GM21447 (cell line): ENCODE data around the gene RNF223.
"Not testable (repeated sequence)": the region's sequence is repeated elsewhere in the genome, so short reads cannot be mapped to it uniquely, and the experiment has no call there.

Source experiments
- ATAC-seq: cut with Tn5 transposase; IDR thresholded peaks from one replicate; pipeline ENCODE4 v1.9.1; 2021; ENCODE audit not compliant: unreplicated experiment

RNF223 gene

GRCh38 chr1:1110561-1110971 lies 36.5 kb upstream of the RNF223 start:
- no peak for ATAC-seq

GRCh38 chr1:1109743-1110142 lies 35.6 kb upstream of the RNF223 start:
- no peak for ATAC-seq

DNA sequence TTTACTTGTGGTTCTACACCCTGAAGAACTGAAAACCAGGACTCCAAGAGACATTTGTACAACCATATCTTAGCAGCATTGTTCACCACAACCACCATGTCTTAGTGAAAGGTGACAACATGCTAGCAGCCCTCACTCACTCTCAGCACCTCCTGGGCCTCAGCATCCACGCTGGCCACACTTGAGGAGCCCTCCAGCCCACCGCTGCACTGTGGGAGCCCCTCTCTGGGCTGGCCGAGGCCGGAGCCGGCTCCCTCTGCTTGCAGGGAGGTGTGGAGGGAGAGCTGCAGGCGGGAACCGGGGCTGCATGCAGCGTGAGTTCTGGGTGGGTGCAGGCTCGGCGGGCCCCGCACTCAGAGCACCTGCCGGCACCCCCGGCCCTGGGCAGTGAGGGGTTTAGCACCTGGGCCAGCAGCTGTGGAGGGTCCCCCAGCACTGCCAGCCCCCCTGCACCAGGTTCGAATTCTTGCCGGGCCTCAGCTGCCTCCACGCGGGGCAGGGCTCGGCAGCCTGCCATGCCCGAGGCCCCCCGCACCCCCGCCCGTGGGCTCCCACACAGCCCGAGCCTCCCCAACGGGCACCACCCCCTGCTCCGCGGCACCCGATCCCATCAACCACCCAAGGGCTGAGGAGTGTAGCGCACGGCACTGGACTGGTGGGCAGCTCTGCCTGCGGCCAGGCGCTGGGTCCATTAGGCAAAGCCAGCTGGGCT lies 32.6 kb upstream of the RNF223 start:
- ATAC-seq, result no peak

- not testable (repeated sequence) for ATAC-seq
Observed at GRCh38 chr1:1104152-1104551, 30.0 kb upstream of the RNF223 start.

GRCh38 chr1:1101503-1101902 lies 27.4 kb upstream of the RNF223 start:
- ATAC-seq, result no peak

DNA sequence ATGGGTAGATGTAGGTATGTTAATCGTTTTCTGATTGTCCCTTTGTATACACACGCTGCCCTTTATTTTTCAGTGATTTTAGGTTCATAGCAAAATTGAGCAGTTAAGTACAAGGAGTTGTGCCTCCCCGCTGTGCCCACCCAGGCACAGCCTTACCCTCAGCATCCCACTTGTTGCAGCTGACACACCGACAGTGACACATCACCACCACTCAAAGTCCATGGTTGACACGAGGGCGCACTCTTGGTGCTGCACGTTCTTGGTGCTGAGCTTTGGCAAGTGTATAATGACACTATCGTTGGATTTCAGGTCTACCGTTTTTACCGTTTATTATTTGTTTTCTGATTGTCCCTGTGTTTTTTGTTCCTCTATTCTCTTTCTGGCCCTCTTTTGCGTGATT lies 26.2 kb upstream of the RNF223 start:
- ATAC-seq, result no peak

- no peak for ATAC-seq
Observed at GRCh38 chr1:1099506-1100183, 25.5 kb upstream of the RNF223 start.

DNA sequence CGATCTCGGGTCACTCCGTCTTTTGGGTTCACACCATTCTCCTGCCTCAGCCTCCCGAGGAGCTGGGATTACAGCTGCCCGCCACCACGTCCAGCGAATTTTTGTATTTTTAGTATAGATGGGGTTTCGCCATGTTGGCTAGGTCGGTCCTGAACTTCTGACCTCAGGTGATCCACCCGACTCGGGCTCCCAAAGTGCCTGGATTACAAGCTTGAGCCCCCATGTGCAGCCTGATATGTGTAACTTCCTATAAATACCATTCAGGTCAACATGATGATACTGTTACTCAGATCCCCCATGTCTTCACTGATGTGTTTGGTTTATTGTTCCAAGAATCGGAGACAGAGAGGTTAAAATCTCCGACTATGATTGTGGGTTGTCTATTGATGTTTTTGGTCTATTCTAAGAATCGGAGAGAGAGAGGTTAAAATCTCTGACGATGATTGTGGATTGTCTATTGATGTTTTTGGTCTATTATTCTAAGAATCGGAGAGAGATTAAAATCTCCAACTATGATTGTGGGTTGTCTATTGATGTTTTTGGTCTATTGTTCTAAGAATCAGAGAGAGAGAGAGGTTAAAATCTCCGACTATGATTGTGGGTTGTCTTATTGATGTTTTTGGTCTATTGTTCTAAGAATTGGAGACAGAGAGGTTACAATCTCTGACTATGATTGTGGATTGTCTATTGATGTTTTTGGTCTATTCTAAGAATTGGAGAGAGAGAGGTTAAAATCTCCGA lies 24.7 kb upstream of the RNF223 start:
- no peak for ATAC-seq

- not testable (repeated sequence) for ATAC-seq
Observed at GRCh38 chr1:1096136-1096535, 22.0 kb upstream of the RNF223 start.

- no peak for ATAC-seq
Observed at GRCh38 chr1:1094981-1095380, 20.9 kb upstream of the RNF223 start.

GRCh38 chr1:1093610-1093943 lies 19.5 kb upstream of the RNF223 start:
- ATAC-seq, result no peak

DNA sequence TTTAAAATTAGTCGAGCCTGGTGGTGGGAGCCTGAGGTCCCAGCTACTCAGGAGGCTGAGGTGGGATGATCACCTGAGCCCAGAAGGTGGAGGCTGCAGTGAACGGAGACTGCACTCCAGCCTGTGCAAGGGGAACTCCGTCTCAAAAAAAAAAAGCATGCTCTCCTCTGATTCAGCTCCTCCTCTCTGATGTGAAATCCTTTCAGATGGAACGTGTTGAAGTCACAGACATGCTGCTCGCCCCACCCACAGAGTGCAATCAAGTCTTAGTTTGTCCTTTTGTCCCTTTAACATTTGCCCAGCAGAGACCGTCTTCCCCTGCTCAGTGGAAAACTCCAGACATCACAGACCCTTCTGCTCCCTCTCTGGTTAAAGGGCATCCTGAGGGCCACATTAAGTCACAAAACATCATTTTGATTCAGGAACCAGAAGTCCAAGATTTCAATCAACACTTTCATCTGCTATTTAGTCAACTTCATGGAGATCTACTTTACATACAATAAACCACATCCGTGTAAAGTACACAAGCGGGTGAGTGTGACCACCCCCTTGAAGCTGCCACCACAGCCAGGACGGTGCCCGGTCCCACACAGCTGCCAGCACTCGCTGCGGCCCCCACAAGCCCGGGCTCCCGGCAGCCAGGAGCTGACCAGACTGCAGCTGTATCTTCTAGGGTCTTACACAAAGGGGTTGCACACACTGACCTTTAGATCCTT lies 18.9 kb upstream of the RNF223 start:
- ATAC-seq, result no peak

DNA sequence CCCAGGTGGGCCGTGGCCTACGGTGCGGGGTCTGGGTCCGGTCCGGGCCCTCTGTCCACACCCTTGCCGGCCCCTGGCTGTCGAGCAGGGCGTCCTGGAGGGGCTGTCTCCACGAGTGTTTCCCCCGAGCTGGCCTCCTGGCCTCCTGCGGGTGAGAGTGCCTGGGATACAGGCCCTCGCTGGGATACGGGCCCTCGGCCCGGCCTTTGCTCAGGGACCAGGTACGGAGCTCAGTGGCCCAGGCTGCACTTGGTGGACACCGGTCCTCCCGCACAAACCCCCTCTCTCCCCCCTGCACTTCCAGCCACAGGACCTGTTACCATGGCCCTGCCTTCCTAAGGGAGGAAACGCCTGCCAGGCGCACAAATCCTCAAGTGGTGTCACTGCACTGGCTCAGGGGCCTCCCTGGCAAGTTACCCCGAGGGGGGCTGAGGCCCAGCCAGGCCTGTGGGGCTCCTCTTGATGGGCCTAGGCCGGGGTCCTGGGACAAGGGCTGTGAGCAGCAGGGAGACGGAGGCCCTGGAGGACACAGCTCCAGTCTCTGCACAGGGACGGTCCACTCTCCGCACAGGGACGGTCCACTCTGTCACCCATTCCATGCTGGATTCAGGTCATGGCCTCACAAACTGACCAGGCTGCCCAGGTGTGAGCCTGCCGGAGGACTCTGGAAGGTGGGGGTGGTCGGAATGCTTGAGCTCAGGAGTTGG lies 18.2 kb upstream of the RNF223 start:
- no peak for ATAC-seq

DNA sequence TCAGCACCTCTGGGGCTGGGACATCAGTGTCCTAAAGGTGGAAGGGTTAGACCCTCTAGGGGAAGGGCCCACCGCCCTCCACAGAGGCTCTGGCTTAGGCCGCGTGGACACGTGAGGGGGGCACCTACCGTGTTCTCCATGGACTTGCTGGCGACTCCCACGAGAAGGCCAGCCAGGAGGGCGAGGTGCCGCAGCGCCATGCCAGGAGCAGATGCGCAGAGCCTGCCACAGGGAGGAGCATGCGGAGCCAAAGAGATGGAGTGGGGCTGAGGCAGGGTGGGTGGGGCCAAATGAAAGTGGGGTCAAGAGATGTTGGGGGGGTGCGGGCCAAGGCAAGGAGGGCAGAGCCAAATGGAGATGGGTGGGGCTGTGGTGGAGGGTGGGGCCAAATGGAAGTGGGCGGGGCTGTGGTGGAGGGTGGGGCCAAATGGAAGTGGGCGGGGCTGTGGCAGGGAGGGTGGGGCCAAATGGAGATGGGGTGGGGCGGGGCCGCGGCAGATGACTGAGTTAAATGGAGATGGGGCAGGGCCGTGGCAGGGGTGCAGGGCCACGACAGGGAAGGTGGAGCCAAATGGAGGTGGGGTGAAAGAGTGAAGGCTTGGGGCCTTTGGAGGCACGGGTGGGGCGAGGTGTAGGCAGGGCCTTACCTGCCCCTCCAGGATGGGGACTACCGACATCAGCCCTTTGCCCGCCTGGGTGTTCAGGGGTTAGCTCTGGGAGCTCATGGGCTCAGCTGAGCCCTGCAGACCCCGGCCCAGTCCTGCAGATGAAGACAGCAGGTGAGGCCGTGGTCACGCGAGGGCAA lies 17.4 kb upstream of the RNF223 start:
- no peak for ATAC-seq

GRCh38 chr1:1090424-1091343 lies 16.6 kb upstream of the RNF223 start:
- ATAC-seq, result no peak

DNA sequence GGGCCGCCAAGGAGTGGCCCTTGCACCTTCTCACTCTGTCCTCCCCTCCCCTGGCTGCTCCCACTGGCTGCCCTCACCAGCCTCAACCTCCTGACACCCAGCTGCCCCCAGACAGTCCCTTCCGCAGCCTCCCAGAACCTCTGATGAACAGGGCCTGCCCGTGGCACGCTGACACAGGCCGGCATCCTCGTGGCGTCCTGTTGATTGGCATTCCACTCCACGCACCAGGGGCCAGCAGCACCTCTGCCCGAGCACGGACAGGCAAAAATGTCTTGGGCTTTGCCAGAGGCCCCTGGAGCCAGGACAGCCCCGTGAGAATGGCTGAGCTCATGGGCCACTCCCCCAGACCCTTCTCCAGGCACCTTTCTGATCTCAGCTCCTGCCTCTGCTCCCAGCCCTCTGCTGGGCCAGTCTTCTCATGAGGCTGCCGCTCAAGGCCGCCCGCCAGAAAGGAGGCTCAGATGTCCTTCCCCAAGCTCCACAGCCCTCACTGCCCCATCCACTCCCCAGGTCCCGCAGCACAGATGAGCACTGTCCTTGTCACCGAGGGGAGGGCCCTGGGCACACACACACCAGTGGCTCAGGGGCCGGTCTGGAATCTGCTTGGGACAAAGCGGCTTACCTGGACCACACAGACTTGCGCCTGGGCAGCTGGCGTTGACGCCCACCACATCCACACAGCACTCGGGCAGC lies 15.8 kb upstream of the RNF223 start:
- no peak for ATAC-seq

- ATAC-seq, result no peak
Observed at GRCh38 chr1:1088801-1089680, 14.9 kb upstream of the RNF223 start.
